ENCODE measurements around the gene AUTS2.
"Not testable (repeated sequence)": the region's sequence is repeated elsewhere in the genome, so short reads cannot be mapped to it uniquely, and the experiment has no call there.

Gene AUTS2

DNA sequence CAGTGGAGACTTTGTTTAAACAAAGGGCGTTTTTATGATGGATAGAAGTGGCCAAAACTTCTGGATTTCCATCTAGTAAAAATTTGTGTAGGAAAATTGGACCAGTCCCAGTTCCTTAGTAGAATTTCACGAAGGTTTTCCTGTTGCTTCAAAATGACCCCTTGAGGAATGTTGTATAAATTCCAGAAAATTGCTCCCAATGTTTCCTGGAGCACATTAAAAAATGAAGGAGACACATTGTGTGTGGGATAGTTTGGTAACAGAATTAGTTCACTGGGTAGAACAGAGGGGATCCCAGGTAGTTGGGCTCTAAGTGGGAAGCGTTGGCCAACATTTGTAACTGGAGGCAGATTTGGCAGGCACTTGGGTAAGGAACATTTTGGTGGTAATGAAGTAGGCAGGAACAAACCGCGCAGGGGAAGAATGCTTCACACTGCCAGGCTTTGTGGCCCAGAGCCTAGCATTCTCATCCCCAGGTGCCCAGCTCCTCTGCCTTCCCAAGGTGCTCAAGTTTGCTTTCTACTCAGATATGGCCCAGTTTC lies 758.6 kb downstream of the AUTS2 start:
- Histone ChIP-seq H3K4me3 (ENCODE audit: insufficient read length, low read depth) (no peak overlapping the region), H3K27me3 (ENCODE audit: insufficient read depth, insufficient read length) (no peaks in the 10 kb centered on the region), H3K4me1 (ENCODE audit: insufficient read depth, insufficient read length) (no peaks in the 10 kb centered on the region), H3K9me3 (ENCODE audit: insufficient read depth, low read length) (no peaks in the 10 kb centered on the region), H3K9ac (ENCODE audit: insufficient read length, low read depth) (no peak overlapping the region), H3K36me3 (ENCODE audit: insufficient read depth, insufficient read length, low read length) (no peaks in the 10 kb centered on the region)
- TF ChIP-seq YY1 (IDR thresholded peaks at IDR 0.05; ENCODE audit: insufficient read depth, insufficient read length) (no peak), SUZ12 (IDR thresholded peaks at IDR 0.05; ENCODE audit: extremely low read depth, insufficient read depth, insufficient read length) (no peak), ZNF274 (IDR thresholded peaks at IDR 0.05; ENCODE audit: low read depth, low read length) (no peak)
- DNase-seq (ENCODE audit: low read depth, low spot score): no peak

DNA sequence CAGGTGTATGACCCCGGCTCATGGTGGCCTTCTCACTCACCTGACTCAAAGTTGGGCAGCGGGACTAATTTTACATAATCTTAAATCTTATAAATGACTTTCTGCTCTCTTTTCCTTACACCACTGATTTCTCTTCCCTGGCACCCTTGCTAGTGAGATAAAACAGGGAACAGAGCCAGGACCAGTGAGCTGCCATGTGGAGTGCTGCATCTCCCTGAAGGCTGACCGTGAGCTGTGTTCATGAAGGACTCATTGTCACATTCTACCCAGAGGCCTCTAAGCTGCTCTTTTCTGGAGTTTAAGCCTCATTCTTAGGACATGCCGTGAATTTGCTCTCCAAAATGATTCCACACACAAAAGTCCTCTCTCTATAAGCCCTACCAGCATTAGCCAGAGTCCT lies 762.3 kb downstream of the AUTS2 start:
- no peak overlapping the region for H3K4me3 ChIP-seq (ENCODE audit: insufficient read length, low read depth)
- no peaks in the 10 kb centered on the region for H3K27me3 ChIP-seq (ENCODE audit: insufficient read depth, insufficient read length)
- no peak for DNase-seq (ENCODE audit: low read depth, low spot score)
- no peaks in the 10 kb centered on the region for H3K9me3 ChIP-seq (ENCODE audit: insufficient read depth, low read length)
- H3K36me3 ChIP-seq (ENCODE audit: insufficient read depth, insufficient read length, low read length): no peaks in the 10 kb centered on the region
- H3K4me1 ChIP-seq (ENCODE audit: insufficient read depth, insufficient read length): no peaks in the 10 kb centered on the region
- no peak for TF ChIP-seq SUZ12 (IDR thresholded peaks at IDR 0.05; ENCODE audit: extremely low read depth, insufficient read depth, insufficient read length)
- TF ChIP-seq YY1 (IDR thresholded peaks at IDR 0.05; ENCODE audit: insufficient read depth, insufficient read length): no peak
- no peak for TF ChIP-seq ZNF274 (IDR thresholded peaks at IDR 0.05; ENCODE audit: low read depth, low read length)
- H3K9ac ChIP-seq (ENCODE audit: insufficient read length, low read depth): no peak overlapping the region

DNA sequence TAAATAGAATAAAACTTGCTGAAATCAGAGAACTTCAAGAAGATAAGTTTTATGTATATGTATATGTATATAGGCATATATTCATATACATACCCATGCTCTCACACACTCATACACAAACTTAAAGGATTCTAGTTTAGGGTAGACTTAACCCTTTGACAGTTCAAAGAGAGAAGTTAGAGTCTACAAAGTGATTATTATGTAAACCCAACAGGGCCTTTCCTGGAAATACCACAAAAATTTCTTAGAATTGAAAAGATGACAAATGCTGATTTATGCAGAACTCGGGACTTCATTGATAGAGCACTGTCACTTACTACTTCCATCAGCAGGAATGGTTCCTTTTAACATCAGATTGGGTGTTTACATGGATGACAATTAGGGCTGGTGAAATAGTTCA lies 763.5 kb downstream of the AUTS2 start:
- Histone ChIP-seq H3K4me1 (ENCODE audit: insufficient read depth, insufficient read length) (no peaks in the 10 kb centered on the region), H3K9ac (ENCODE audit: insufficient read length, low read depth) (no peak overlapping the region)
- no peak for DNase-seq (ENCODE audit: low read depth, low spot score)

GRCh38 chr7:70364393-70364792 lies 766.1 kb downstream of the AUTS2 start:
- not testable (repeated sequence) for H3K4me1 ChIP-seq (ENCODE audit: insufficient read depth, insufficient read length); DNase-seq (ENCODE audit: low read depth, low spot score); H3K4me3 ChIP-seq (ENCODE audit: insufficient read length, low read depth); H3K9ac ChIP-seq (ENCODE audit: insufficient read length, low read depth); H3K27me3 ChIP-seq (ENCODE audit: insufficient read depth, insufficient read length); H3K9me3 ChIP-seq (ENCODE audit: insufficient read depth, low read length); H3K36me3 ChIP-seq (ENCODE audit: insufficient read depth, insufficient read length, low read length)

More for the DNA sequence above, 763.5 kb downstream of the AUTS2 start:
- Histone ChIP-seq H3K27me3 (ENCODE audit: insufficient read depth, insufficient read length) (no peaks in the 10 kb centered on the region), H3K4me3 (ENCODE audit: insufficient read length, low read depth) (no peak overlapping the region), H3K9me3 (ENCODE audit: insufficient read depth, low read length) (no peaks in the 10 kb centered on the region), H3K36me3 (ENCODE audit: insufficient read depth, insufficient read length, low read length) (no peaks in the 10 kb centered on the region)
- no peak for TF ChIP-seq SUZ12 (IDR thresholded peaks at IDR 0.05; ENCODE audit: extremely low read depth, insufficient read depth, insufficient read length)
- TF ChIP-seq ZNF274 (IDR thresholded peaks at IDR 0.05; ENCODE audit: low read depth, low read length): no peak
- no peak for TF ChIP-seq YY1 (IDR thresholded peaks at IDR 0.05; ENCODE audit: insufficient read depth, insufficient read length)

DNA sequence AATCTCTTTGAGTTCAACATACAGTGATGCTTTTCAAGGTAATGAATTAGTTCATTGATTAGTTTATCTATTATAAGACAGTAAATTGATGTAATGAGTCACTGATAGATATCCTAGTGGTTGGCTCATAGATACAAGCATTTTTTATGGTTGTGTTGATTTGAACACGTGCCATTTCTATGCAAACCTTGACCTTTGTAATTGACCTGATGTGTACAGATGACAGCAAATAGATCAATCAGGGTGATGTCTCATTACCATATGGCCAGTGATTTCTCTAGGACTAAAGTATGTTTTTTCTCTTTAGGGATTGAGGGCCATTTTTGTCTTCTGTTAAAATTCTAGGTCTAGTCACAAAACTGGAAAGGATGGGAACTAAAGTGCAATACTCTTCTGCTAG lies 773.4 kb downstream of the AUTS2 start:
- Histone ChIP-seq H3K9ac (ENCODE audit: insufficient read length, low read depth) (no peak overlapping the region), H3K4me3 (ENCODE audit: insufficient read length, low read depth) (no peak overlapping the region), H3K4me1 (ENCODE audit: insufficient read depth, insufficient read length) (no peaks in the 10 kb centered on the region), H3K27me3 (ENCODE audit: insufficient read depth, insufficient read length) (no peaks in the 10 kb centered on the region), H3K9me3 (ENCODE audit: insufficient read depth, low read length) (no peaks in the 10 kb centered on the region), H3K36me3 (ENCODE audit: insufficient read depth, insufficient read length, low read length) (no peaks in the 10 kb centered on the region)
- DNase-seq (ENCODE audit: low read depth, low spot score): no peak
- TF ChIP-seq YY1 (IDR thresholded peaks at IDR 0.05; ENCODE audit: insufficient read depth, insufficient read length): no peak
- no peak for TF ChIP-seq ZNF274 (IDR thresholded peaks at IDR 0.05; ENCODE audit: low read depth, low read length)
- no peak for TF ChIP-seq SUZ12 (IDR thresholded peaks at IDR 0.05; ENCODE audit: extremely low read depth, insufficient read depth, insufficient read length)

DNA sequence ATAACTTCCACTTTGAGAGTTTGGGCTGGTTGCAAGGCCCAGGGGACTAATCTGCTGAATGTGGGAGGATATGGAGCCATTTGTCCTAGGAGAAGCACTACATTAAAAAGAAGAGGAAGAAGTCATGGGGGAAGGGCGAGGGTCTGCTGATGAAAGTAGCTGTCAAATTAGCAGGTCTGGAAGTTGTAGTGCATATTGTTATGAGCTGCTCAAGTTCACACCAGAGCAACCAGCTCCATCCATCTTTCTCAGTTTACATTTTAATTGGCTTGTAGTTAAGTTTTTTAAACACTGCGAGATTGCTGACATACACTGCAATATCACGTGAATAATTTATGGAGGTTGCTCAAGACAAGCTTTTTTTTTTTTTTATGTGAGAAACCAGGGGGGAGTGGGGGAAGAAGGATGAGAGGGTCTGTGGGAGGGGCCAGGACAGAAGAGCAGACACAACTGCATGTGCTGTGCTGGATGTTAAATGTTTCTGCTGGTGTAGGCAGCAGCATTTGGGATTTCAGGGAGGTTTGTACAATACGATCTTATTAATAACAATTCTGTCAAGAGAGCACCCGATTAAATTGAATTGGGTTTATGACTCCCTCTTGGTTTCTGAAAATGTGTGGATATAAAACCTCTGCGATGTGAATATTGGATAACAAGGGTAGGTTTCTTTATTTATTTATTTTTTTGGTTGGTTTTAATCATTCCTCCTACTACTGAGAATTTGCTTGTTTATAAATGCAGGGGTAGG lies 774.7 kb downstream of the AUTS2 start:
- no peak overlapping the region for H3K9ac ChIP-seq (ENCODE audit: insufficient read length, low read depth)
- TF ChIP-seq ZNF274 (IDR thresholded peaks at IDR 0.05; ENCODE audit: low read depth, low read length): no peak
- no peak for TF ChIP-seq YY1 (IDR thresholded peaks at IDR 0.05; ENCODE audit: insufficient read depth, insufficient read length)
- TF ChIP-seq SUZ12 (IDR thresholded peaks at IDR 0.05; ENCODE audit: extremely low read depth, insufficient read depth, insufficient read length): no peak
- no peaks in the 10 kb centered on the region for H3K4me1 ChIP-seq (ENCODE audit: insufficient read depth, insufficient read length)
- H3K27me3 ChIP-seq (ENCODE audit: insufficient read depth, insufficient read length): no peaks in the 10 kb centered on the region
- H3K4me3 ChIP-seq (ENCODE audit: insufficient read length, low read depth): no peak overlapping the region
- no peak for DNase-seq (ENCODE audit: low read depth, low spot score)
- no peaks in the 10 kb centered on the region for H3K36me3 ChIP-seq (ENCODE audit: insufficient read depth, insufficient read length, low read length)
- no peaks in the 10 kb centered on the region for H3K9me3 ChIP-seq (ENCODE audit: insufficient read depth, low read length)

- H3K9ac ChIP-seq (ENCODE audit: insufficient read length, low read depth): no peak overlapping the region
- H3K9me3 ChIP-seq (ENCODE audit: insufficient read depth, low read length): no peaks in the 10 kb centered on the region
- DNase-seq (ENCODE audit: low read depth, low spot score): no peak
- no peaks in the 10 kb centered on the region for H3K36me3 ChIP-seq (ENCODE audit: insufficient read depth, insufficient read length, low read length)
- H3K4me3 ChIP-seq (ENCODE audit: insufficient read length, low read depth): no peak overlapping the region
- TF ChIP-seq YY1 (IDR thresholded peaks at IDR 0.05; ENCODE audit: insufficient read depth, insufficient read length) (no peak), SUZ12 (IDR thresholded peaks at IDR 0.05; ENCODE audit: extremely low read depth, insufficient read depth, insufficient read length) (no peak), ZNF274 (IDR thresholded peaks at IDR 0.05; ENCODE audit: low read depth, low read length) (no peak)
- no peaks in the 10 kb centered on the region for H3K4me1 ChIP-seq (ENCODE audit: insufficient read depth, insufficient read length)
- H3K27me3 ChIP-seq (ENCODE audit: insufficient read depth, insufficient read length): no peaks in the 10 kb centered on the region
These were observed 776.7 kb downstream of the AUTS2 start for GRCh38 chr7:70374772-70375533.
